Measurements from ENCODE around the gene SKIDA1.

The SKIDA1 gene

GRCh38 chr10:21529032-21529910 lies 3.8 kb upstream of the SKIDA1 start (continued):
- TF ChIP-seq ZSCAN23 (tag by site-specific recombination; IDR thresholded peaks at IDR 0.05) (no peak), ZBTB20 (tag by site-specific recombination; IDR thresholded peaks at IDR 0.05) (no peak), OSR2 (tag by site-specific recombination; IDR thresholded peaks at IDR 0.05) (peak; percentile 9; the same call in 1 of the 2 replicates), ZNF843 (tag by site-specific recombination; IDR thresholded peaks at IDR 0.05) (no peak), ZNF777 (tag by site-specific recombination; IDR thresholded peaks at IDR 0.05; ENCODE audit: borderline replicate concordance) (no peak)
- TF ChIP-seq, protein P1, sequence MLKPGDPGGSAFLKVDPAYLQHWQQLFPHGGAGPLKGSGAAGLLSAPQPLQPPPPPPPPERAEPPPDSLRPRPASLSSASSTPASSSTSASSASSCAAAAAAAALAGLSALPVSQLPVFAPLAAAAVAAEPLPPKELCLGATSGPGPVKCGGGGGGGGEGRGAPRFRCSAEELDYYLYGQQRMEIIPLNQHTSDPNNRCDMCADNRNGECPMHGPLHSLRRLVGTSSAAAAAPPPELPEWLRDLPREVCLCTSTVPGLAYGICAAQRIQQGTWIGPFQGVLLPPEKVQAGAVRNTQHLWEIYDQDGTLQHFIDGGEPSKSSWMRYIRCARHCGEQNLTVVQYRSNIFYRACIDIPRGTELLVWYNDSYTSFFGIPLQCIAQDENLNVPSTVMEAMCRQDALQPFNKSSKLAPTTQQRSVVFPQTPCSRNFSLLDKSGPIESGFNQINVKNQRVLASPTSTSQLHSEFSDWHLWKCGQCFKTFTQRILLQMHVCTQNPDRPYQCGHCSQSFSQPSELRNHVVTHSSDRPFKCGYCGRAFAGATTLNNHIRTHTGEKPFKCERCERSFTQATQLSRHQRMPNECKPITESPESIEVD (tag by site-specific recombination; IDR thresholded peaks at IDR 0.05) = peak; percentile 68

GRCh38 chr10:21528236-21529031 lies 3.0 kb upstream of the SKIDA1 start:
- POLR2A ChIA-PET = interaction anchor here (3.5 kb wide), 1 partner anchor 13 kb away, joined by 33 read pairs; no protein-coding TSS in a partner anchor
- Histone ChIP-seq H3K36me3 (ENCODE audit: control insufficient read depth in 2 of 2, insufficient read depth in 1 of 2, low read length in 2 of 2) (no peaks in the 10 kb centered on the region), H3K4me1 (ENCODE audit: control insufficient read depth, insufficient read depth, low read length) (peaks cover 16% of the 10 kb centered on the region), H3K27ac (ENCODE audit: extremely low read depth, low read depth, low read length) (no peak overlapping the region), H3K4me3 (ENCODE audit: low read depth, low read length) (no peak overlapping the region), H3K9me3 (ENCODE audit: control insufficient read depth, insufficient read depth, low read depth, low read length) (no peaks in the 10 kb centered on the region)
- CTCF ChIA-PET = interaction anchor here (0.7 to 0.8 kb wide), 2 partner anchors 194 to 206 kb away, joined by 3 read pairs; no protein-coding TSS in a partner anchor
- TF ChIP-seq SALL2 (tag by site-specific recombination; IDR thresholded peaks at IDR 0.05; ENCODE audit: borderline replicate concordance) (no peak), PATZ1 (tag by site-specific recombination; IDR thresholded peaks at IDR 0.05) (0 out of 2 replicates have a peak, but pooled peaks have one; percentile 9), ZNF366 (tag by site-specific recombination; conservative IDR thresholded peaks at IDR 0.05) (peak; percentile 85), ZNF513 (tag by site-specific recombination; IDR thresholded peaks at IDR 0.05) (peak; percentile 56), ZNF514 (tag by site-specific recombination; IDR thresholded peaks at IDR 0.05) (no peak), PRDM10 (tag by site-specific recombination; IDR thresholded peaks at IDR 0.05) (no peak), CTCF (tag by site-specific recombination; IDR thresholded peaks at IDR 0.05) (no peak), ZNF660 (tag by site-specific recombination; IDR thresholded peaks at IDR 0.05) (0 out of 2 replicates have a peak, but pooled peaks have one; percentile 2), ZNF596 (tag by site-specific recombination; IDR thresholded peaks at IDR 0.05) (no peak), ZNF10 (tag by site-specific recombination; IDR thresholded peaks at IDR 0.05) (no peak), ZNF433 (tag by site-specific recombination; IDR thresholded peaks at IDR 0.05; ENCODE audit: low read depth) (no peak)
- TF ChIP-seq, protein P1 (tag by site-specific recombination; IDR thresholded peaks at IDR 0.05) = peak; percentile 82
- TF ChIP-seq, protein P2, sequence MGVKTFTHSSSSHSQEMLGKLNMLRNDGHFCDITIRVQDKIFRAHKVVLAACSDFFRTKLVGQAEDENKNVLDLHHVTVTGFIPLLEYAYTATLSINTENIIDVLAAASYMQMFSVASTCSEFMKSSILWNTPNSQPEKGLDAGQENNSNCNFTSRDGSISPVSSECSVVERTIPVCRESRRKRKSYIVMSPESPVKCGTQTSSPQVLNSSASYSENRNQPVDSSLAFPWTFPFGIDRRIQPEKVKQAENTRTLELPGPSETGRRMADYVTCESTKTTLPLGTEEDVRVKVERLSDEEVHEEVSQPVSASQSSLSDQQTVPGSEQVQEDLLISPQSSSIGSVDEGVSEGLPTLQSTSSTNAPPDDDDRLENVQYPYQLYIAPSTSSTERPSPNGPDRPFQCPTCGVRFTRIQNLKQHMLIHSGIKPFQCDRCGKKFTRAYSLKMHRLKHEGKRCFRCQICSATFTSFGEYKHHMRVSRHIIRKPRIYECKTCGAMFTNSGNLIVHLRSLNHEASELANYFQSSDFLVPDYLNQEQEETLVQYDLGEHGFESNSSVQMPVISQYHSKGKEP (tag by site-specific recombination; IDR thresholded peaks at IDR 0.05) = peak; percentile 29; the same call in 1 of the 2 replicates
